ENCODE results near the gene TIGD3.

DNA sequence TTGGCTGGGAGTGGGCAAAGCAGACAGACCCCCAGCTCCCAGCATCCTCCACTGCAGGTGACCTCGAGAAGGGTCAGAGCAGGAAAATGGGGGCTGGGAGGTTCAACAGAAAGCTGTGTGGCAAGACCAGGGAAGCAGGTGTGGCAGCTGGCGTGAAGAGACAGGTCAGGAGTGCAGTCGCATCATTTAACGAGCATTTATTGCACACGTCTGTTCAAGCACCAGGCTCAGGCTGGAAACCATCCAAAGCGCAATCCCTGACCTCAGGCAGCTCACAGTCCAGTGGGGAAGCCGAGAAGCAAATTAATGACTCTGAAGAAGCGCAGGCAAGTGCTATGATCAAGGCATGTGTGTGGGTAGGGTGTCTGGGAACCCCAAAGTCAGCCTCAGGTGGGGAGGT, 20.5 kb downstream of the TIGD3 start:
- TF ChIP-seq, protein P1, sequence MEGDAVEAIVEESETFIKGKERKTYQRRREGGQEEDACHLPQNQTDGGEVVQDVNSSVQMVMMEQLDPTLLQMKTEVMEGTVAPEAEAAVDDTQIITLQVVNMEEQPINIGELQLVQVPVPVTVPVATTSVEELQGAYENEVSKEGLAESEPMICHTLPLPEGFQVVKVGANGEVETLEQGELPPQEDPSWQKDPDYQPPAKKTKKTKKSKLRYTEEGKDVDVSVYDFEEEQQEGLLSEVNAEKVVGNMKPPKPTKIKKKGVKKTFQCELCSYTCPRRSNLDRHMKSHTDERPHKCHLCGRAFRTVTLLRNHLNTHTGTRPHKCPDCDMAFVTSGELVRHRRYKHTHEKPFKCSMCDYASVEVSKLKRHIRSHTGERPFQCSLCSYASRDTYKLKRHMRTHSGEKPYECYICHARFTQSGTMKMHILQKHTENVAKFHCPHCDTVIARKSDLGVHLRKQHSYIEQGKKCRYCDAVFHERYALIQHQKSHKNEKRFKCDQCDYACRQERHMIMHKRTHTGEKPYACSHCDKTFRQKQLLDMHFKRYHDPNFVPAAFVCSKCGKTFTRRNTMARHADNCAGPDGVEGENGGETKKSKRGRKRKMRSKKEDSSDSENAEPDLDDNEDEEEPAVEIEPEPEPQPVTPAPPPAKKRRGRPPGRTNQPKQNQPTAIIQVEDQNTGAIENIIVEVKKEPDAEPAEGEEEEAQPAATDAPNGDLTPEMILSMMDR (IDR thresholded peaks at IDR 0.05): no peak
- TF ChIP-seq POLR2A (IDR thresholded peaks at IDR 0.05): no peak
- no peak for TF ChIP-seq EP300 (IDR thresholded peaks at IDR 0.05)
